HepG2 (cell line): ENCODE data around the gene METRN. TPM values are rescaled to one million over a fixed set of nuclear protein-coding genes. Genes with fewer than 3 reads are reported as not detected.

Experiments
- AHR ChIP-seq: IDR thresholded peaks from 2 replicates; pipeline ENCODE4 v1.6.1; 2018; ENCODE audit warnings: missing genetic modification reagents, missing compliant biosample characterization
- CREB1 ChIP-seq, 2 experiments: fragments of 450-650 bp in 1 of 2; IDR thresholded peaks; 2 replicates each; pipeline ENCODE4 v1.6.1; 2016 to 2017; ENCODE audit warnings: control low read depth in 1 of 2, mild to moderate bottlenecking in 1 of 2, missing compliant biosample characterization in 1 of 2, missing genetic modification characterization in 1 of 2
- FOXK2 ChIP-seq: fragments of 450-650 bp; IDR thresholded peaks from 2 replicates; pipeline ENCODE4 v1.6.1; 2016
- FOXM1 ChIP-seq: sonication (generic); formaldehyde crosslinking; IDR thresholded peaks from 2 replicates; pipeline ENCODE4 v1.5.0; 2020; ENCODE audit warnings: missing genetic modification reagents
- GABPB1 ChIP-seq: IDR thresholded peaks from 2 replicates; pipeline ENCODE4 v1.6.1; 2016; ENCODE audit warnings: mild to moderate bottlenecking, missing genetic modification reagents, moderate library complexity, missing compliant biosample characterization
- KLF16 ChIP-seq, 2 experiments: sonication (generic) in 1 of 2; formaldehyde crosslinking in 1 of 2; IDR thresholded peaks; 2 replicates each; pipeline versions ENCODE4 v1.6.1 to v1.8.0; 2016 to 2023; ENCODE audit warnings: missing genetic modification reagents in 2 of 2, missing compliant biosample characterization in 1 of 2
- RARG ChIP-seq: sonication (generic); formaldehyde crosslinking; IDR thresholded peaks from 2 replicates; pipeline ENCODE4 v1.4.0; 2020; ENCODE audit warnings: low read depth, mild to moderate bottlenecking, missing genetic modification reagents
- RBM39 ChIP-seq: fragments of 200-400 bp; formaldehyde crosslinking; IDR thresholded peaks from one replicate; pipeline ENCODE4 v1.6.1; 2018; ENCODE audit warnings: antibody characterized with exemption, mild to moderate bottlenecking, low read depth, low read length; ENCODE audit not compliant: poor library complexity, severe bottlenecking
- RELA ChIP-seq: sonication (generic); formaldehyde crosslinking; IDR thresholded peaks from 2 replicates; pipeline ENCODE4 v1.4.0; 2020; ENCODE audit warnings: missing genetic modification reagents
- SNAPC2 ChIP-seq: sonication (generic); formaldehyde crosslinking; IDR thresholded peaks from 2 replicates; pipeline ENCODE4 v1.8.1; 2022; ENCODE audit warnings: mild to moderate bottlenecking, missing genetic modification reagents
- ZC3H13 ChIP-seq: sonication (generic); formaldehyde crosslinking; IDR thresholded peaks from 2 replicates; pipeline ENCODE4 v1.8.1; 2023; ENCODE audit warnings: mild to moderate bottlenecking, missing genetic modification reagents, moderate library complexity
- ZNF274 ChIP-seq: sonication (generic); formaldehyde crosslinking; IDR thresholded peaks from 2 replicates; pipeline ENCODE4 v1.5.1; 2020; ENCODE audit warnings: mild to moderate bottlenecking, missing genetic modification reagents
- ZNF33B ChIP-seq: sonication (generic); formaldehyde crosslinking; IDR thresholded peaks from 2 replicates; pipeline ENCODE4 v1.5.1; 2020; ENCODE audit warnings: mild to moderate bottlenecking, missing genetic modification reagents
- ZNF451 ChIP-seq: sonication (generic); formaldehyde crosslinking; IDR thresholded peaks from 2 replicates; pipeline ENCODE4 v1.5.0; 2020; ENCODE audit warnings: mild to moderate bottlenecking, missing genetic modification reagents
- ZNF639 ChIP-seq: conservative IDR thresholded peaks from 2 replicates; pipeline ENCODE4 v1.6.1; 2018; ENCODE audit warnings: missing genetic modification reagents
- ZNF674 ChIP-seq: sonication (generic); formaldehyde crosslinking; IDR thresholded peaks from 2 replicates; pipeline ENCODE4 v1.5.0; 2020; ENCODE audit warnings: low read depth, mild to moderate bottlenecking, missing genetic modification reagents
- ZNF710 ChIP-seq: sonication (generic); formaldehyde crosslinking; IDR thresholded peaks from 2 replicates; pipeline ENCODE4 v1.5.0; 2020; ENCODE audit warnings: mild to moderate bottlenecking, missing genetic modification reagents, borderline replicate concordance
- polyA plus RNA-seq, 8 experiments: library from polyadenylated mRNA; depleted of rRNA in 3 of 8; stranded (reverse) in 7 of 8; unstranded in 1 of 8; fragments of >200 nt; fragmentation: Illumina TruSeq in 4 of 8; extraction: Trizol in 4 of 8; gene quantifications; 2 replicates each; pipeline versions ENCODE4 v1.2.1 to v1.2.3, GENCODE V29; 2011 to 2016; ENCODE audit warnings: low read depth in 4 of 8, missing spikeins in 1 of 8, mixed read lengths in 1 of 8; ENCODE audit not compliant: insufficient read depth in 1 of 8
- total RNA-seq, 5 experiments: library from RNA; depleted of rRNA; stranded (reverse); fragments of >200 nt; fragmentation: Illumina TruSeq; extraction: Trizol; gene quantifications; 2 replicates each; pipeline ENCODE4 v1.2.3, GENCODE V29; 2016; ENCODE audit warnings: low read depth in 1 of 5
- TF ChIP-seq, protein P1 (sequence below): sonication (generic); formaldehyde crosslinking; IDR thresholded peaks from 2 replicates; pipeline ENCODE4 v1.8.0; 2022; ENCODE audit warnings: low read depth, missing genetic modification reagents
- TF ChIP-seq, protein P2 (sequence below): sonication (generic); formaldehyde crosslinking; IDR thresholded peaks from 2 replicates; pipeline ENCODE4 v1.9.0; 2021; ENCODE audit warnings: missing genetic modification reagents, borderline replicate concordance

The METRN gene
- total and polyA plus RNA-seq, 2 of the 13 experiments (the other 11 are each of a cell fraction or from before 2014, with no cell fraction given): 25.5 to 46.1 TPM

DNA sequence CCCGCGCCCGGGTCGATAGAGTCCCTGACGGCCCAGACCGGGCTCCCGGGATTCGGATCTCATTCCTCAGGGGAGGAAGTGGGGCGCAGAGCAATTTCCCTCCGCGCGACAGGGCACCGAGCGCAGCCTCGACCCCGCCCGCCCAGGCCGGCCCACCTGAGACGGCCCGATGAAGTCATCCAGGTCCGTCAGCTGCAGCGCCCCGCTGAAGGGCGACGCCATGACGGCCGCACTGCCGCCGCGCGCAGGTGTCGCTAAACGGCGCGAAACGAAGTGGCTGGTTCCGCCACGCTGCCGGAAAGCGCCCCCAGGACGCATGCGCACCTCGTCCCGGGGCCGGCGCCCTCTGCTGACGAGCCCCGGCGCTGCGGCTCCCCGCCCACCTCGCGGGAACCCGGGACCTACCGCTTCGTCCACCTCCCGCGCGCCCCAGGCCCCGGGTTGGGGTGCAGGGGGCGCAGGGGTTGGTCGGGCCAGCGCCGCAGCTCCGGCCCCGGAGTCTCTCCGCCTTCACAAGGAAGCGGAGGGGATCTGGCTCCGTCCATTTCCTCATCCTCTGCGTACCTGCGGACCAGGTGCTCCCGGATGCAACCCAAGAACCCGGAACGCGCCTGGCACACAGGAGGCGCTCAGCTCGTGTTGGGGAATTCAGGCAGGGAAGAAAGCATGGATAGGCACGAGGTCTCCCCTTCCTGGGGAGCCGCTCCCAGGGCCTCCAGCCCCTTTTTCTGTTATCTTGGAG is 26.0 kb downstream of the METRN start, which contains the start of gene CIAO3 (continued):
- 0 out of 2 replicates have a peak, but pooled peaks have one; percentile 71 for TF ChIP-seq ZNF674 (CRISPR knock-in tag)
- TF ChIP-seq GABPB1 (CRISPR knock-in tag): peak; percentile 94
- TF ChIP-seq CREB1 (IDR thresholded peaks at IDR 0.05): peak; percentile 86
- peak; percentile 54; the same call in 1 of the 2 replicates for TF ChIP-seq CREB1 (CRISPR knock-in tag; IDR thresholded peaks at IDR 0.05)
- peak; percentile 41 for TF ChIP-seq RBM39
- TF ChIP-seq FOXK2: no peak
- peak; percentile 85 for TF ChIP-seq ZNF639 (CRISPR knock-in tag)
- peak; percentile 39; the same call in 1 of the 2 replicates for TF ChIP-seq SNAPC2 (CRISPR knock-in tag)
- TF ChIP-seq AHR (CRISPR knock-in tag): no peak; the same call in 1 of the 2 replicates
- peak; percentile 33; the same call in 1 of the 2 replicates for TF ChIP-seq ZNF710 (CRISPR knock-in tag)
- peak; percentile 96 for TF ChIP-seq ZNF451 (CRISPR knock-in tag)
- TF ChIP-seq FOXM1: no peak
- TF ChIP-seq, protein P1, sequence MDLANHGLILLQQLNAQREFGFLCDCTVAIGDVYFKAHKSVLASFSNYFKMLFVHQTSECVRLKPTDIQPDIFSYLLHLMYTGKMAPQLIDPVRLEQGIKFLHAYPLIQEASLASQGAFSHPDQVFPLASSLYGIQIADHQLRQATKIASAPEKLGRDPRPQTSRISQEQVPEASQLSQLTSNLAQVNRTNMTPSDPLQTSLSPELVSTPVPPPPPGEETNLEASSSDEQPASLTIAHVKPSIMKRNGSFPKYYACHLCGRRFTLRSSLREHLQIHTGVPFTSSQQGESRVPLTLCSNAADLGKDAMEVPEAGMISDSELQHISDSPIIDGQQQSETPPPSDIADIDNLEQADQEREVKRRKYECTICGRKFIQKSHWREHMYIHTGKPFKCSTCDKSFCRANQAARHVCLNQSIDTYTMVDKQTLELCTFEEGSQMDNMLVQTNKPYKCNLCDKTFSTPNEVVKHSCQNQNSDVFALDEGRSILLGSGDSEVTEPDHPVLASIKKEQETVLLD: peak; percentile 61; the same call in 1 of the 2 replicates
- no peak for TF ChIP-seq RARG (CRISPR knock-in tag)
- peak; percentile 44; the same call in 1 of the 2 replicates for TF ChIP-seq ZNF33B (CRISPR knock-in tag)
- TF ChIP-seq KLF16 (CRISPR knock-in tag; IDR thresholded peaks at IDR 0.05): peak in 1 of 2 experiments; percentile 94; a peak in 2 of 4 replicates
- peak; percentile 87 for TF ChIP-seq ZC3H13
- TF ChIP-seq RELA (CRISPR knock-in tag): peak; percentile 66; the same call in 1 of the 2 replicates
- TF ChIP-seq, protein P2, sequence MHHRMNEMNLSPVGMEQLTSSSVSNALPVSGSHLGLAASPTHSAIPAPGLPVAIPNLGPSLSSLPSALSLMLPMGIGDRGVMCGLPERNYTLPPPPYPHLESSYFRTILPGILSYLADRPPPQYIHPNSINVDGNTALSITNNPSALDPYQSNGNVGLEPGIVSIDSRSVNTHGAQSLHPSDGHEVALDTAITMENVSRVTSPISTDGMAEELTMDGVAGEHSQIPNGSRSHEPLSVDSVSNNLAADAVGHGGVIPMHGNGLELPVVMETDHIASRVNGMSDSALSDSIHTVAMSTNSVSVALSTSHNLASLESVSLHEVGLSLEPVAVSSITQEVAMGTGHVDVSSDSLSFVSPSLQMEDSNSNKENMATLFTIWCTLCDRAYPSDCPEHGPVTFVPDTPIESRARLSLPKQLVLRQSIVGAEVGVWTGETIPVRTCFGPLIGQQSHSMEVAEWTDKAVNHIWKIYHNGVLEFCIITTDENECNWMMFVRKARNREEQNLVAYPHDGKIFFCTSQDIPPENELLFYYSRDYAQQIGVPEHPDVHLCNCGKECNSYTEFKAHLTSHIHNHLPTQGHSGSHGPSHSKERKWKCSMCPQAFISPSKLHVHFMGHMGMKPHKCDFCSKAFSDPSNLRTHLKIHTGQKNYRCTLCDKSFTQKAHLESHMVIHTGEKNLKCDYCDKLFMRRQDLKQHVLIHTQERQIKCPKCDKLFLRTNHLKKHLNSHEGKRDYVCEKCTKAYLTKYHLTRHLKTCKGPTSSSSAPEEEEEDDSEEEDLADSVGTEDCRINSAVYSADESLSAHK (CRISPR knock-in tag): no peak
- peak; percentile 31; the same call in 1 of the 2 replicates for TF ChIP-seq ZNF274 (CRISPR knock-in tag)
